B cell (primary cell): Measurements from ENCODE around the gene MAP3K12.

ENCODE experiments used
- CTCF ChIP-seq: fragments of 200-600 bp; IDR thresholded peaks from one replicate; pipeline ENCODE4 v1.8.0; 2022; ENCODE audit warnings: antibody characterized with exemption, mild to moderate bottlenecking
- EZH2 ChIP-seq: IDR thresholded peaks from 2 replicates; pipeline ENCODE4 v1.6.1; 2012; ENCODE audit warnings: borderline replicate concordance, low read depth, mild to moderate bottlenecking, moderate library complexity, low read length; ENCODE audit not compliant: insufficient read depth, poor library complexity, severe bottlenecking

- TF ChIP-seq CTCF = no peak
- TF ChIP-seq EZH2 = no peak
Observed at GRCh38 chr12:53505086-53505485, 5.8 kb upstream of the MAP3K12 start.
